GM12864 (cell line): ENCODE measurements around the gene SNX10.
A peak's percentile ranks its signal among the peaks of the same experiment; 100 is the strongest.
"Not testable (repeated sequence)": the region's sequence is repeated elsewhere in the genome, so short reads cannot be mapped to it uniquely, and the experiment has no call there.

ENCODE experiments used
- DNase-seq: peaks from one replicate; pipeline ENCODE4 v3.0.0-alpha.2; 2011; ENCODE audit warnings: low read depth
- H3K4me3 ChIP-seq: 2 replicates; pipeline ENCODE4 v1.5.1; 2011; ENCODE audit warnings: mild to moderate bottlenecking, low read depth, low read length, control low read depth
- CTCF ChIP-seq: IDR thresholded peaks from 2 replicates; pipeline ENCODE4 v1.5.1; 2011; ENCODE audit warnings: low read depth, mild to moderate bottlenecking, moderate library complexity, low read length, control low read depth, inconsistent platforms; ENCODE audit errors: missing control alignments

SNX10 gene

GRCh38 chr7:26291699-26292538 lies at the start of gene SNX10:
SNX10 (plus strand) TSS chr7:26291862; CDS start chr7:26346443, 54,581 bp downstream.
- peak; percentile 42 for DNase-seq
- TF ChIP-seq CTCF, result peak; percentile 47
- peak within 1 kb of the TSS; percentile 87 for H3K4me3 ChIP-seq

- no peak overlapping the region for H3K4me3 ChIP-seq
- TF ChIP-seq CTCF, result no peak
- DNase-seq, result no peak
Observed at GRCh38 chr7:26245150-26245549, 46.5 kb upstream of the SNX10 start.

- no peak for DNase-seq
- TF ChIP-seq CTCF, result no peak
- H3K4me3 ChIP-seq, result no peak overlapping the region
Observed at GRCh38 chr7:26250239-26250638, 41.4 kb upstream of the SNX10 start.

- DNase-seq, H3K4me3 ChIP-seq: not testable (repeated sequence)
Observed at GRCh38 chr7:26261866-26262265, 29.8 kb upstream of the SNX10 start.

- no peak for TF ChIP-seq CTCF
- H3K4me3 ChIP-seq, result no peak overlapping the region
- DNase-seq, result no peak
Observed at GRCh38 chr7:26265065-26265464, 26.6 kb upstream of the SNX10 start.

GRCh38 chr7:26265499-26266075 lies 26.1 kb upstream of the SNX10 start:
- DNase-seq, result no peak
- no peak for TF ChIP-seq CTCF
- no peak overlapping the region for H3K4me3 ChIP-seq

GRCh38 chr7:26267601-26268166 lies 24.0 kb upstream of the SNX10 start:
- no peak for DNase-seq
- no peak overlapping the region for H3K4me3 ChIP-seq
- TF ChIP-seq CTCF, result no peak
